HG02938 (cell line): ENCODE measurements around the gene DUSP3.

Source experiments
- ATAC-seq: cut with Tn5 transposase; IDR thresholded peaks from one replicate; pipeline ENCODE4 v1.9.1; 2021; ENCODE audit warnings: mild to moderate bottlenecking, moderate library complexity; ENCODE audit not compliant: unreplicated experiment

The DUSP3 gene

DNA sequence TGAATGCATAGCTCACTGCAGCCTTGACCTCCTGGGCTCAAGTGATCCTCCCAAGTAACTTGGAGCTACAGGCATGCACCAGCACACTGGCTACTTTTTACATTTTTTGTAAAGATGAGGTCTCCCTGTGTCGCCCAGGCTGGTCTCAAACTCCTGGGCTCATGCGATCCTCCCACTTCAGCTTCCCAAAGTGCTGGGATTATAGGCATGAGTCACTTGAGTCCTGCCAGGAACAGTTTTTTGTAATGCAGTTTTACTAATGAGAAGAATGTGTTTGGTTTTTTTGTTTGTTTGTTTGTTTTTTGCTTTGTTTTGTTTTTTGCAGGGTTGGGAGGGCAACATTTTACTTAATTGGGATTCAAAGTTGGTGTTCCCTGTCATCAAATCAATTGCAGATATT, 42.4 kb downstream of the DUSP3 start:
- no peak for ATAC-seq

- no peak for ATAC-seq
Measured at GRCh38 chr17:43734376-43734775, 44.4 kb downstream of the DUSP3 start.

- no peak for ATAC-seq
Measured at GRCh38 chr17:43733956-43734355, 44.8 kb downstream of the DUSP3 start.

DNA sequence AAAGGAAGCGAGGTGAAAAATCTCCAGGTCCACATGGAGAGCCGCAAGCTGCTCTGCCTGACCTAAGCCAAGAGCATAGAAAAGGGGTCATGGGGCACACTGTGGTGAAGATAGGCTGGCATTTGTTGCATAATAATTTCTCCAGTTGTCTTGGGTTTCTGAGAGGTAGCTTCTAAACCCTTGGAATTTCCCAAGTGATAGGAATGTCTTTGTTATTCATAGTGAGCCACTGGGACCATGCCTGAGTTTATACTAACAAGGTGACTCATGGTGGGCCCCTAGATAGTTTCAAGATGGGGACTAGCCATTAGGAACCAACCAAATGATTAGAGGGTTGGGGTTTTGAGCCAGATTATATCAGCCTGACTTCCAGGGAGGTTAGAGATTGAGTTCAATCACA, 45.8 kb downstream of the DUSP3 start:
- no peak for ATAC-seq

GRCh38 chr17:43728081-43728480, 50.7 kb downstream of the DUSP3 start:
- no peak for ATAC-seq

DNA sequence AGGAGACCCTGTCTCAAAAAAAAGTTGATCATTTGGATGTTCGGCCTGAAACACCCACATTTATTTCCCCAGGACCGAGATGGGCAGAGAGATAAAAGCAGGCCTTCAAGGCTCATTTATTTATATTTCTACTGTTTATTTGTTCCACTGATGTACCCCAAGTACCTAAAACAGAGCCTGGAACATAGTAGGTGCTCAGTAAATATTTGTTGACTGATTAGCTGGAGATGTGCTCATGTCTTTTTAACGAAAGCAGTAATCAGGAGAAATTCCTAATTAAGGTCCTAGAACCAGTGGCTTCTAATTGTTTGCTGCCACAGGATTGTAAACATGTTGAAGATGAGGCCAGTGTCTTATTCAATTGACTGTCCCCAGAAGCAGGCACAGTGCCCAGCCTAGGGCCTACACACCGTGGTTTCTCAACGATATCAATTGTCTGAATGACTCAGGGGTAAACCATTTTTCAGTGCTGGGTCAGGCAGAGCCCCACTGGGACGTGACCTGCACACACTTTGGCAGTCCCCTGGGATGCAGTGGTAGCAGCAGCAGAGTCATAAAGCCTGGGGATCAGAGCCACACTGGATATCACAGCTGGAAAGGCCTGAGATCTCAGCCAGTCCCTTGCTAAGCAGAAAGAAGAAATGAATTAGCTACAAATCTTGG, 54.9 kb downstream of the DUSP3 start:
- ATAC-seq, result no peak

DNA sequence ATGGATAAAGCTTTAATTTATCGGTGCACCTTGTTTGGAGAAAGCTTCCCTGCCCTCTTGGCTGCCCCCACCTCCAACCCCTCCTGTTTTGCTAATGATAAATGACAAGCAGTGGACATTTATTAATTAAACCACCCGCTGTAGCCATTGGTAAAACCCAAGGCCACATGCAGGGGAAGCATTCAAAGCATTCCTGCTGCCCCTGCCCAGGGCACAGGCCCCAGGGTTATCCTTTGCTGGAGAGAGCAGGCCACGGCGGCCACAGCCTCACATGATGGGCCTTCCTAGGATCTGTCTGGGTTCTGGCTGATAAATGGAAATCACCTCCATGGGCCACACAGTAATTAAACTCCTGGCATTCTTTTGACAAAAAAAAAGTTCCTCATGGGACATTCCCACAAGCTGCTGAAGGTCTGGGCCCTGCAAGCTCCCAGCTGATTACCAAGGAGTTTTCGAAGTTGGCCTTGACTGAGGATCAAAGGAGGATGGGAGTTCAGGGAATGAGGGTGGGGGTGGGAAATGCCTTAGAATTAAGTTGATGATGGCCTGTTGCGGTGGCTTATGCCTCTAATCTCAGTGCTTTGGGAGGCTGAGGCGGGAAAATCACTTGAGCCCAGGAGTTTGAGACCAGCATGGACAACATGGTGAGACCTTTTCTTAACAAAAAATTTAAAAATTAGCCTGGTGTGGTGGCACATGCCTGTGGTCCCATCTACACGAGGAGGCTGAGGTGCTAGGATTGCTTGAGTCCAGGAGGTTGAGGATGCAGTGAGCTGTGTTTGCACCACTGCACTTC, 55.7 kb downstream of the DUSP3 start:
- no peak for ATAC-seq

- no peak for ATAC-seq
Measured at GRCh38 chr17:43722269-43722619, 56.5 kb downstream of the DUSP3 start.

- ATAC-seq, result no peak
Measured at GRCh38 chr17:43721537-43722268, 57.1 kb downstream of the DUSP3 start.

DNA sequence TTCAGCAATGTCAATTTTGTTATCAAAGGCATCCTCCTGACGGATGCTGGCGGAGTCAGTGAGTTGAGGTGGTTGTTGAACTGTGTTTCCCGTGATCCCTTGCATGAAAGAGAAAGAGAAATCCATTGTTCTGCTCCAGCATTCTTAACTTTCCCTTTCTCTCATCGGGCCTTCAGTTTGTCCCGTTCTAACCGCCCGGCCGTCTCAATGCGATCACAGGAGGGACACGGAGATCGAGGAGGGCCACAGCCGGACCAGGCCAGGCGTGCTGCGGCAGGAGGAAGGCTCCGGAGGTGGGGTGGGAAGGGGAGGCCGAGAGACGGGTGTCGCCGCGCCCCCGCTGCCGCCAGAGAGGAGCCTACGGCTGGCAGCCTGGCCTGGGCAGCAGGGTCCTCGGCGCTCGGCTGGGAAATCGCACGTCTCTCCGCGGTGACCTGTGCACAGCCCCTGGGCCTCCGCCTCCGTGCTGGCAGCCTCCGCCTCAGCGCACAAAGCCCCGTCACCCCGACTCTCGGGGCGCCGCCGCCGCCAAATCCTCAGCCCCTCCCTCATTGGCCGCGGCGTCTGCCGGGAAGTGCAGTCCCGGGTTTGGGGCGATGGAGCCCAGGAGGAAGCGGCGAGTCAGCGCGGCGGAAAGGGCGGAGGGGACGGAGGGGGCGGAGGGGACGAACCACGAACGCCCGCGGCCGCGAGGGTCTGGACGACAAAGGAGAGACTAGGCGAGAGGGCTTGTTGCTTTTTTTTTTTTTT, 58.3 kb downstream of the DUSP3 start:
- ATAC-seq, result no peak

GRCh38 chr17:43719578-43719977, 59.2 kb downstream of the DUSP3 start:
- no peak for ATAC-seq

- no peak for ATAC-seq
Measured at GRCh38 chr17:43718544-43718943, 60.2 kb downstream of the DUSP3 start.

GRCh38 chr17:43717913-43718312, 60.9 kb downstream of the DUSP3 start:
- no peak for ATAC-seq
